K562 treated with DMSO at 1 percent for 24 hours (cell line): ENCODE measurements around the gene NFIA. TPM values are rescaled to one million over a fixed set of nuclear protein-coding genes. Genes with fewer than 3 reads are reported as not detected.

Source experiments
- total RNA-seq: library from RNA; unstranded; fragments of 300-600 nt; gene quantifications from 2 replicates; pipeline ENCODE4 v1.2.3, GENCODE V29; 2022; ENCODE audit warnings: low read depth; ENCODE audit not compliant: insufficient read depth

Gene NFIA
- total RNA-seq, result 3.7 TPM in 2 replicates

DNA sequence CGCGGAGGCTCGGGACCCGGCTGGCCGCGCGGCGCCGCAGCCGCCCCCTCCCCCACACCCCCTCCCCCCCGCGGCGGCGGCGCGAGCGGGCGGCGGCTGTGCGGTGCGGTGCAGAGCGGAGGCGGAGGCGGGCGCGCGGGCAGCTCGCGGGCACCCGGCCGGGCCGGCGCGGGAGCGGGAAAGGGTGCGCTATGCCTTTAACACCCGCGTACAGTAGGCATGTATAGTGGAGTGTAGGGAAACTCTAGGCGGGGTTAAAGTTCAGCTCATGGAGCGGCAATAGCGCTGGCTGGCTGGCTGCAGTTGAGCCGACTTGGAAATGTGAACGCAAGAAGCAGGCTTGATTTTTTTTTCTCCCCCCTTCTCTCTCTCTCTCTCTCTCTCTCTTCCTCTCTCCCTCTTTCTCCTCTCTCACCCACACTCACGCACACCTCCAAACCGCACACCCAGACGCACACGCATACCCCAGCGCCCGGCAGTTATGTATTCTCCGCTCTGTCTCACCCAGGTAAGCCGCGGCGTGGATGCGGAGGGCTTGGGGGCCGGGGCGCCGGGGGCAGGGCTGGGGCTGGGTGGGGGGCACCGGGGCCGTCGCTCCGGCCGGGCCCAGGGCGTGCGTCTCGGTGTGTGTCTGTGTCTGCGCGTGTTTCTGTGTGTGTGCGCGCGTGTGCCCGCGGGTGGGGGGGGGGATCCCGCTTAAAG, at the start of gene NFIA:
NFIA (plus strand) TSS at position 251 of the 702 bp plus-strand sequence.

